Cortex of kidney (tissue), 1 donor: ENCODE measurements around the gene VDAC1.

Source experiments
- DNase-seq: peaks from one replicate; lab custom pipeline; 2025; lab: John Stamatoyannopoulos, UW

Gene VDAC1

GRCh38 chr5:134024811-134025210 lies 20.0 kb upstream of the VDAC1 start:
- DNase-seq = no peak

DNA sequence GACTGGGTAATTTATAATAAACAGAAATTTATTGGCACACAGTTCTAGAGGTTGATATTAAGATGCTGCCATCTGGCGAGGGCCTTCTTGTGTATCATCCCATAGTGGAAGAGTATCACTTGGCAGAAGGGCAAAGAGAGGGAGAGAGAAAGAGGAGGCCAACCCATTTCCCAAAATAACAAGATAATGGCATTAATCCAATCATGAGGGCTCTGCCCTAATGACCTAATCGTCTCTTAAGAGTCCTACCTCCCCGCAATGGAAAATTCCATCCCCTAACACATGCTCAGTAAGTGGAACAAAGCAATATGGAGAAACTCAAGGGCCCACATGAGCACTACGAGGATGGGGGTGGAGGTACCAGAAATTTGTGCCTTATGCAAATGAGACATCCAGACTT lies 17.6 kb upstream of the VDAC1 start:
- no peak for DNase-seq

- no peak for DNase-seq
Observed at GRCh38 chr5:134020188-134020587, 15.4 kb upstream of the VDAC1 start.

GRCh38 chr5:134019636-134020035 lies 14.9 kb upstream of the VDAC1 start:
- DNase-seq = no peak

- no peak for DNase-seq
Observed at GRCh38 chr5:134018986-134019316, 14.2 kb upstream of the VDAC1 start.

GRCh38 chr5:134018154-134018985 lies 13.6 kb upstream of the VDAC1 start:
- DNase-seq = no peak

GRCh38 chr5:134008266-134008749 lies 3.5 kb upstream of the VDAC1 start:
- no peak for DNase-seq

DNA sequence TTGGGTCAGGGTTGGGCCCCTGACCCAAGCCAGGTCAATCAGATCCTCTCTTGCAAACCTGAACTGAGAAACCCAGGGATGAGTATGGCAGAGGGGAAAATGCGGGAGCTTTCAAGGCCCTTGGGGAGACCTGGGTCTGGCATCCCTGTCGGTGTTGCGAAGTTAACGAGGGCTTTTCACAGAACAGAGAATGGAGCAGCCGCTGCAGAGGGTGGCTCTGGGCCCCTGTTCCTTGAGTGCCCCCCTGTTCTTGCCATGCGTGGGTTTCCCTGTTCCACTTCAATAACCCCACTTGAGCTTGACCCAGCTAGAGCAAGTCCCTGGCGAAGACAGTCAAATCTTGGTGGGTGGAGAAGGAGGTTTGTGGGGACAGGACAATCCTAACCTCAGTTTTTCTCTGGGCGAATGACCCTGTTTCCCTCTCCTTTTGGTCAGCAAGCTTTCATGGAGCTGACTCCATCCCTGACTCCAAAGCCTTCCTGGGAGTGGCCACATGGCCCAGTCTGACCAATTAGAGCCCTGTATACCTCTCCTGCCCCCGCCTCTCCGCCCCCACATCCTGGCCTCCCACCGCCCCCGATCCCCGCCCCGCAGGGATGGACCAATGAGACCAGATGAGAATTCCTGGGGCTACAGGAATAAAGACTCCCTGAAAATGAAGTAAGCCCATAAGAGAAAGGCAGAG lies 2.9 kb upstream of the VDAC1 start:
- no peak for DNase-seq

- DNase-seq = no peak
Observed at GRCh38 chr5:134006115-134006514, 1.3 kb upstream of the VDAC1 start.

DNA sequence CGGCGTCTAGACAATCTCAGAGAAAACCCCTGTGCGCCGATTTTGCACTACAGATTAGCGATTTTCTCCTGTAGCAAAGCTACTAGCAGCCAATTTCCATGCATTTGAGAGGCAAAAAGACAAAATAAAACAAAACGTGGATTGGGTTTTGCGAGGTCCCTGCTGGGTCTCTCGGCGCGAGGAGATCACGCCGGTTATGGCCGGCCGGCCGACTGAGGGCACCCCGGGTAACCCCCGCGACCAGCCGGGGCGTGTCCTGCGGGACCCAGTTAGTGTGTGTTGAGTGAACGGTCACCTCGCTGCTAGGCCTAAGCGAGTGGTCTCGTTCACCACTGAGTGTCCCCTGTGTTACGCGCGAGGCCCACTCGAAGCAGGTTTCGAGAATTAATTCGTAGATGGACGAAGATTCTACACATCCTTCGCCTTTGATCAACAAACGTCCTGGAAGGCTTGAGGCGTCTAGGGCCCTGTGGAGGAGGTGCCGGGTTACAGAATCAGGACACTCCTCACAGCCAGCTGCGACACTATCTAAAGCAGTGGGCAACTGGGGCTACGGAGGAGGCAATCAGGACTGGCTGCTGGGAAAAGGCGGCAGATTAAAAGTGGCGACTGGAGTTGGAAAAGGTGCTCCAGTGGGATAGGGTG lies 764 bp upstream of the VDAC1 start:
- DNase-seq = no peak

DNA sequence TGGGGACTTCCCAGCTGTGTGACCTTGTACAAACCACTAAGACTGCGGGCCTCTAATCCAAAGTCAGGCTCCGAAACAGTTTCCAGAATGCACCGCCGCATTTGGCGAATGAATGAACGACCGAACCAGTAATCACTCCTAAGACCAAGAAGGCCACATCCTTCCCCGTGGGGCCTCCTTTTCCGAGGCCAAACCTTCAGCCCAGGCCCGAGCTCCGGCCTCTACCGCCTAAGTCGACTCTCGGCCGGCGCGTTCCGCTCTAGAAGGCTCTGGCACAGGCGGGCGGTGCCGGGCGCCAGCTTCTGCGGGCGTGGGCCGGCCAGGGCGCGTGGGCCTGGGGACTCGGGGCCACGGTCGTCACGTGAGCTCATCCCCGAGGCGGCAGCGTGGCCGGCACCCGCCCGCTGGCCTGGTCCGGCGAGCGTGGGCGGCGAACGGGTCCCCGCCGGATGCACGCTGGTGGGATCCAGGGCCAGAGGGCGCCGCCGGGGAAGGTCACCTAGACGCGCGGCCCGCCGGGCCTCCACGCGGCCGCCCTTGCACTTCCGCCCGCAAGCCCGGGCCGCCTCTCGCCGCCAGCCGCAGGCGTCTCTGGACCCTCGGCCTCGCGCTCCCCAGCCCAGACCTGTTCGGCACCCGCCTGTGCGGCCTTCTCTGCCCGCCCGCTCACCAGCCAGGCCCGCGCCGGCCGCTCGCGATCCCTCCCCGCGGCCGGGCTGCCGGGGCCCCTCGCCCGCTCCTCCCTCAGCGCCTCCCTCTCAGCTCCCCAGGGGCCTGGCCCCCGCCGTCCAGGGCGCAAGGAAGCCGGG lies 754 bp downstream of the VDAC1 start:
- DNase-seq = no peak

- no peak for DNase-seq
Observed at GRCh38 chr5:134003064-134003816, 1.5 kb downstream of the VDAC1 start.

GRCh38 chr5:134001938-134002731 lies 2.6 kb downstream of the VDAC1 start:
- DNase-seq = no peak

- no peak for DNase-seq
Observed at GRCh38 chr5:134000696-134001453, 3.9 kb downstream of the VDAC1 start.

DNA sequence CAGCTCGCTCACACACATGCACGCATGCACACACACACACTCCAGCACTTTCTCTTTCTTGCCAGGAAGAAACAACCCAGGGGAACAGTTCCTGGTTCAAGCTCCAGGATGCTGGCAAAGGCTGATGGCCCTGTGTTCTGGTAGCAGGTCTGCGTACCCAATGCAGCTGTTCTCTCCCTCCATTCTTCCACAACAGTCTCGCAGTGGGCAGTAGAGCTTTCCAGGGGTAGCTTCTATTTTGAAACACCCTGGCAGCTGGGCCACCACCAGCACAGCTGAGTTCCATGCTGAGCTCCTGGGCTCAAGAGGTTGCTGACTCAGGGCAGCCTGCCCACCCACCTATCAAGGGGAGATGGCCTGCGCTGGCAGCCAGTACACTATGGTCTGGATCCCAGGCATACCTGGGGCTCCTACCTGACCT lies 4.7 kb downstream of the VDAC1 start:
- DNase-seq = no peak

DNA sequence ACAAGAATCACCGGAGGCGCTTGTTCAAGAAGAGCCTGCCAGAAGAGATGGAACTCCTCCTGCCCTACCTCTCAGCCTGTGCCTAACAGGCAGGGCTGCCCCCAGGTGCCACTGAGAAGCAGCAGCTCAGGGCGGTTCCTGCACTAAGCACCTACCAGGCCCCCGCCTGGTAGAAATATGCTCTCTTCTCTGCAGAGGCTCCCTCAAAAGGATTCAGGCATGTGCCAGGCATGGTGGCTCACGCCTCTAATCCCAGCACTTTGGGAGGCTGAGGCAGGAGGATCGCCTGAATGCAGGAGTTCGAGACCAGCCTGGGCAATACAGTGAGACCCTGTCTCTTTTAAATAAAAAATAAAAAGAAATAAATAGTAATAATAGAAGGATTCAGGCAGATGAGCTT lies 6.0 kb downstream of the VDAC1 start:
- no peak for DNase-seq

GRCh38 chr5:133998042-133998441 lies 6.7 kb downstream of the VDAC1 start:
- DNase-seq = no peak

GRCh38 chr5:133996683-133997252 lies 8.0 kb downstream of the VDAC1 start:
- DNase-seq = no peak

- no peak for DNase-seq
Observed at GRCh38 chr5:133995883-133996563, 8.8 kb downstream of the VDAC1 start.
